ENCODE measurements around the gene DYNAP. TPM values are rescaled to one million over a fixed set of nuclear protein-coding genes. Genes with fewer than 3 reads are reported as not detected.

DYNAP gene
- total and polyA plus RNA-seq, 7 donors, result not detected

- DNase-seq (no peak), ATAC-seq (peak in 1 of 4 donors; percentile 62)
- Histone ChIP-seq H3K9me3 (no peaks in the 10 kb centered on the region), H3K27me3 (ENCODE audit: insufficient read depth in 3 of 3, low read length in 2 of 3) (no peaks in the 10 kb centered on the region), H3K4me3 (no peak overlapping the region), H3K4me1 (no peaks in the 10 kb centered on the region), H3K36me3 (ENCODE audit: insufficient read depth in 1 of 2, low read depth in 1 of 2) (no peaks in the 10 kb centered on the region), H3K27ac (no peak overlapping the region)
- TF ChIP-seq CTCF (IDR thresholded peaks at IDR 0.05), result peak; percentile 46
- intact Hi-C loops (cut with DNase I), result loop anchor here in 1 of 2 donors (10.0 kb wide), 1 partner anchor 116 kb away; no protein-coding TSS in a partner anchor
- 81 to 85% (median 84%) methylated on average over 3 of the region's 3 CpGs for WGBS, 3 donors
Measured at GRCh38 chr18:54558609-54559585, 32.1 kb upstream of the DYNAP start.

GRCh38 chr18:54561706-54562267 is 29.3 kb upstream of the DYNAP start:
- ATAC-seq (no peak), DNase-seq (no peak)
- Histone ChIP-seq H3K4me1 (no peaks in the 10 kb centered on the region), H3K27me3 (ENCODE audit: insufficient read depth in 3 of 3, low read length in 2 of 3) (no peaks in the 10 kb centered on the region), H3K9me3 (no peaks in the 10 kb centered on the region), H3K4me3 (no peak overlapping the region), H3K36me3 (ENCODE audit: insufficient read depth in 1 of 2, low read depth in 1 of 2) (no peaks in the 10 kb centered on the region), H3K27ac (no peak overlapping the region)
- TF ChIP-seq CTCF (IDR thresholded peaks at IDR 0.05), result no peak
- WGBS, 3 donors, result 49 to 60% (median 59%) methylated on average over 1 of the region's 1 CpG
- intact Hi-C loops (cut with DNase I), result no loop called here

GRCh38 chr18:54580202-54580729 is 10.8 kb upstream of the DYNAP start:
- 91 to 93% (median 93%) methylated on average over 3 of the region's 3 CpGs for WGBS, 3 donors
- DNase-seq (no peak), ATAC-seq (no peak)
- TF ChIP-seq CTCF (IDR thresholded peaks at IDR 0.05), result no peak
- Histone ChIP-seq H3K4me1 (no peaks in the 10 kb centered on the region), H3K27me3 (ENCODE audit: insufficient read depth in 3 of 3, low read length in 2 of 3) (no peaks in the 10 kb centered on the region), H3K27ac (no peak overlapping the region), H3K9me3 (no peaks in the 10 kb centered on the region), H3K36me3 (ENCODE audit: insufficient read depth in 1 of 2, low read depth in 1 of 2) (no peaks in the 10 kb centered on the region), H3K4me3 (no peak overlapping the region)
- intact Hi-C loops (cut with DNase I), result no loop called here

- intact Hi-C loops (cut with DNase I), result no loop called here
- H3K27me3 ChIP-seq (ENCODE audit: insufficient read depth in 3 of 3, low read length in 2 of 3), result no peaks in the 10 kb centered on the region
- TF ChIP-seq CTCF (IDR thresholded peaks at IDR 0.05), result no peak
- 45 to 57% (median 56%) methylated on average over 1 of the region's 1 CpG for WGBS, 3 donors
- H3K27ac ChIP-seq, result no peak overlapping the region
- DNase-seq (no peak), ATAC-seq (no peak)
- no peaks in the 10 kb centered on the region for H3K4me1 ChIP-seq
- H3K9me3 ChIP-seq, result no peaks in the 10 kb centered on the region
- no peaks in the 10 kb centered on the region for H3K36me3 ChIP-seq (ENCODE audit: insufficient read depth in 1 of 2, low read depth in 1 of 2)
- no peak overlapping the region for H3K4me3 ChIP-seq
Measured at GRCh38 chr18:54584065-54584464, 7.0 kb upstream of the DYNAP start.

Data from psoas muscle (tissue), 8 donors.